ENCODE data around the gene ATXN7L1.

- TF ChIP-seq POLR2A (IDR thresholded peaks at IDR 0.05; ENCODE audit: low read depth, low read length) (no peak), POLR2AphosphoS5 (IDR thresholded peaks at IDR 0.05; ENCODE audit: low read depth, low read length) (no peak), TAF1 (IDR thresholded peaks at IDR 0.05; ENCODE audit: borderline replicate concordance, low read depth, low read length) (no peak)
Measured at GRCh38 chr7:105911961-105912575, 35.7 kb upstream of the ATXN7L1 start.
